Loucy (cell line): Measurements from ENCODE around the gene CCN6.
A peak's percentile ranks its signal among the peaks of the same experiment; 100 is the strongest.

Source experiments
- H2AFZ ChIP-seq: fragments of 200-600 bp; sonication (generic); 2 replicates; pipeline ENCODE4 v1.6.0; 2016; ENCODE audit warnings: antibody characterized with exemption, mild to moderate bottlenecking, low read length, moderate library complexity
- H3F3A ChIP-seq: fragments of 200-600 bp; 2 replicates; pipeline ENCODE4 v1.6.0; 2016; ENCODE audit warnings: antibody characterized with exemption, low read depth, mild to moderate bottlenecking
- H3K27me3 ChIP-seq: fragments of 200-600 bp; sonication (generic); 2 replicates; pipeline ENCODE4 v1.6.1; 2014; ENCODE audit warnings: low read length, mild to moderate bottlenecking; ENCODE audit not compliant: insufficient read depth, poor library complexity, severe bottlenecking
- H3K36me3 ChIP-seq: fragments of 200-600 bp; sonication (generic); 2 replicates; pipeline ENCODE4 v1.6.1; 2016; ENCODE audit warnings: low read length; ENCODE audit not compliant: insufficient read depth
- H3K4me1 ChIP-seq: fragments of 200-600 bp; sonication (generic); 2 replicates; pipeline ENCODE4 v1.5.1; 2014; ENCODE audit warnings: low read length, mild to moderate bottlenecking; ENCODE audit not compliant: insufficient read depth, poor library complexity, severe bottlenecking
- H3K4me2 ChIP-seq: fragments of 200-600 bp; sonication (generic); 2 replicates; pipeline ENCODE4 v1.6.0; 2014; ENCODE audit warnings: antibody characterized with exemption, low read length, low read depth, mild to moderate bottlenecking; ENCODE audit not compliant: poor library complexity, severe bottlenecking
- H3K4me3 ChIP-seq: fragments of 200-600 bp; sonication (generic); 2 replicates; pipeline ENCODE4 v1.5.1; 2014; ENCODE audit warnings: low read length, mild to moderate bottlenecking, mixed read lengths; ENCODE audit not compliant: poor library complexity, severe bottlenecking
- H3K79me2 ChIP-seq: fragments of 200-600 bp; sonication (generic); 2 replicates; pipeline ENCODE4 v1.6.1; 2014; ENCODE audit warnings: low read length; ENCODE audit not compliant: insufficient read depth
- H3K9ac ChIP-seq: fragments of 200-600 bp; sonication (generic); 2 replicates; pipeline ENCODE4 v1.6.0; 2014; ENCODE audit warnings: mild to moderate bottlenecking, low read depth, low read length, moderate library complexity; ENCODE audit not compliant: poor library complexity, severe bottlenecking
- H3K9me2 ChIP-seq: fragments of 200-600 bp; sonication (generic); replicated peaks from 2 replicates; pipeline ENCODE4 v1.6.1; 2016; ENCODE audit warnings: low read depth, low read length, mixed read lengths
- H3K9me3 ChIP-seq: fragments of 200-600 bp; sonication (generic); 2 replicates; pipeline ENCODE4 v1.6.1; 2014; ENCODE audit warnings: mild to moderate bottlenecking, antibody characterized with exemption, low read length, low read depth; ENCODE audit not compliant: insufficient read depth
- H4K20me1 ChIP-seq: fragments of 200-600 bp; sonication (generic); 2 replicates; pipeline ENCODE4 v1.6.0; 2014; ENCODE audit warnings: antibody characterized with exemption, low read length, mild to moderate bottlenecking; ENCODE audit not compliant: insufficient read depth, poor library complexity, severe bottlenecking
- CTCF ChIP-seq: fragments of 200-600 bp; sonication (generic); conservative IDR thresholded peaks from 2 replicates; pipeline ENCODE4 v1.5.1; 2014; ENCODE audit warnings: mild to moderate bottlenecking, antibody characterized with exemption, low read length
- EZH2phosphoT487 ChIP-seq: fragments of 200-600 bp; IDR thresholded peaks from 2 replicates; pipeline ENCODE4 v1.6.1; 2018; ENCODE audit warnings: antibody characterized with exemption, mild to moderate bottlenecking, moderate library complexity, borderline replicate concordance

CCN6 gene

GRCh38 chr6:112085286-112086065 lies 31.6 kb downstream of the CCN6 start:
- H3K79me2 ChIP-seq: peaks cover 5% of the 10 kb centered on the region; the same call in 1 of the 2 replicates
- no peaks in the 10 kb centered on the region for H3K27me3 ChIP-seq
- H3K9me3 ChIP-seq: no peaks in the 10 kb centered on the region
- TF ChIP-seq EZH2phosphoT487: no peak
- no peak for TF ChIP-seq CTCF
- H3K36me3 ChIP-seq: no peaks in the 10 kb centered on the region
- H4K20me1 ChIP-seq: peaks cover 4% of the 10 kb centered on the region
- H3K4me1 ChIP-seq: peaks cover 11% of the 10 kb centered on the region
- no peaks in the 10 kb centered on the region for H3K9me2 ChIP-seq
- H3F3A ChIP-seq: no peaks in the 10 kb centered on the region
- peak overlapping the region; percentile 74 for H3K9ac ChIP-seq
- no peak overlapping the region for H2AFZ ChIP-seq
- H3K4me3 ChIP-seq: no peak overlapping the region
- H3K4me2 ChIP-seq: peak overlapping the region; percentile 90

DNA sequence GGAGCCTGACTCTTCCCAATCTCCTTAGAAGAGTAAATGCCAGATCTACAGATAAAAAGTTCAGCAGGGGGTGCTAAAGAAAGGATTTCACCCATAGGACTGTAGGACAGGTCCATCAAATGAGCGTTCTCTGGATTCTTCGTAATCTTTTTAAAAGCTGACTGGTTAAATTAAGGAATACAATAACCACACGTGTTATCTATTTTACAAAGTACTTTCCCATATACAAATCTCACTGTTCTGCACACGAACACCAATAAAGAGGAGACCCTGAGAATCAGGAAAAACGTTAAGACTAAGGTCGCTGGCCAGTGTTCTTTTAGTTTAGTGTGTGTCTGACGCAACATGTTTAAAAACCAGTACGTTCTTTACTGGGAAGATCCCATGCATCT lies 32.8 kb downstream of the CCN6 start:
- no peaks in the 10 kb centered on the region for H3K36me3 ChIP-seq
- H3K27me3 ChIP-seq: no peaks in the 10 kb centered on the region
- H3K4me1 ChIP-seq: peaks cover 11% of the 10 kb centered on the region
- peaks cover 4% of the 10 kb centered on the region for H4K20me1 ChIP-seq
- peaks cover 5% of the 10 kb centered on the region; the same call in 1 of the 2 replicates for H3K79me2 ChIP-seq
- peak; percentile 51 for TF ChIP-seq CTCF
- TF ChIP-seq EZH2phosphoT487: no peak
- no peaks in the 10 kb centered on the region for H3K9me2 ChIP-seq
- no peaks in the 10 kb centered on the region for H3K9me3 ChIP-seq
- peak overlapping the region; percentile 90 for H3K4me2 ChIP-seq
- no peaks in the 10 kb centered on the region for H3F3A ChIP-seq
- H3K4me3 ChIP-seq: peak overlapping the region; percentile 90
- peak overlapping the region; percentile 99 for H2AFZ ChIP-seq
- peak overlapping the region; percentile 74 for H3K9ac ChIP-seq

DNA sequence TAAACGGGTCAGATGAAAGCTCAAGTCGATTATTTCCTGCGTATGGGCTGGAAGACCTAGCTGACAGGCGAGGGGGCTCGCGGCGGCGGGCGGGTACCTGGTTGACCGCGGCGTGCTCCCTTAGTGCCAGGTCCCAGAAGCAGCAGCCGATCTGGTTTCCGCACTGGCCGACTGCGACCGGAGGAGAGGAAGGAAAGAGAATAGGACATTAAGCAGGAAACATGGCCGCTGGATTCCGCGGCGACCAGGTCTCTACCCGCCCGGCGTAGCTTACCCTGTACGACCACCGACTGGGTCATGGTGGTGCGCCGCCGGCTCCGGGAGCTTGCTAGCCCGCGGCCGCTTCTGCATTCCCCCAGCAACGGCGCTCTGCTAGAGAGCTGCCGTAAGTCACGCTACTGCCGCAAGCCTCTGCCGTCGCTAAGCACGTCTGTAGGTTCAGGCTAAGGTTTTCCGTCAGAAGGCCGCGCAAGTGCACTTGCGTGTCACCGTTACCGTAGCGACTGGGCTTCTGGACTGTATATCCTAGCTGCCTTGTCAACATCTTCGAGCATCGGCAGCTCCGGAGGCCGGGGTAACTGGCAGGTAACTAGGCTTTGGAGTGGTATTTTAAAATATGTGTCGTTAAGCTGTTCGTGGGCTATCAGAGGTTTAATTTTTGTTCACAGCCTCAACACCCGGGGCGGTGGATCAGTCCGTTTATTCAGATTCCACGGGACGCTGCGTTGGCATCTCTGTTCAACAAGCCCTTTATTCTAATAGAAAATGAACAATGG lies 33.4 kb downstream of the CCN6 start, which contains the start of the genes FAM229B and TUBE1:
Gene FAM229B, plus strand, starts transcription at position 456 of the 776 bp plus-strand sequence. CDS start 11,693 bp downstream, outside the sequence.
Gene TUBE1, minus strand, starts transcription at position 347 of the 776 bp plus-strand sequence. Its CDS starts 48 bp downstream, at position 299.
- no peak for TF ChIP-seq CTCF
- TF ChIP-seq EZH2phosphoT487: no peak
- no peaks in the 10 kb centered on the region for H3K9me3 ChIP-seq
- peaks cover 4% of the 10 kb centered on the region for H4K20me1 ChIP-seq
- H3K27me3 ChIP-seq: no peaks in the 10 kb centered on the region
- no peaks in the 10 kb centered on the region for H3K9me2 ChIP-seq
- H3K9ac ChIP-seq: peak within 1 kb of the TSS; percentile 74
- no peaks in the 10 kb centered on the region for H3K36me3 ChIP-seq
- H3K4me3 ChIP-seq: peak within 1 kb of the TSS; percentile 90
- peak within 1 kb of the TSS; percentile 90 for H3K4me2 ChIP-seq
- no peaks in the 10 kb centered on the region for H3F3A ChIP-seq
- H3K79me2 ChIP-seq: peaks cover 5% of the 10 kb centered on the region; the same call in 1 of the 2 replicates
- H3K4me1 ChIP-seq: peaks cover 11% of the 10 kb centered on the region
- peak within 1 kb of the TSS; percentile 99 for H2AFZ ChIP-seq
